GM19324 (cell line): ENCODE results near the gene AOX1.
"Not testable (repeated sequence)": the region's sequence is repeated elsewhere in the genome, so short reads cannot be mapped to it uniquely, and the experiment has no call there.

Experiments
- ATAC-seq: cut with Tn5 transposase; IDR thresholded peaks from one replicate; pipeline ENCODE4 v1.9.1; 2021; ENCODE audit warnings: mild to moderate bottlenecking, moderate library complexity; ENCODE audit not compliant: unreplicated experiment, low FRiP score

Gene AOX1

DNA sequence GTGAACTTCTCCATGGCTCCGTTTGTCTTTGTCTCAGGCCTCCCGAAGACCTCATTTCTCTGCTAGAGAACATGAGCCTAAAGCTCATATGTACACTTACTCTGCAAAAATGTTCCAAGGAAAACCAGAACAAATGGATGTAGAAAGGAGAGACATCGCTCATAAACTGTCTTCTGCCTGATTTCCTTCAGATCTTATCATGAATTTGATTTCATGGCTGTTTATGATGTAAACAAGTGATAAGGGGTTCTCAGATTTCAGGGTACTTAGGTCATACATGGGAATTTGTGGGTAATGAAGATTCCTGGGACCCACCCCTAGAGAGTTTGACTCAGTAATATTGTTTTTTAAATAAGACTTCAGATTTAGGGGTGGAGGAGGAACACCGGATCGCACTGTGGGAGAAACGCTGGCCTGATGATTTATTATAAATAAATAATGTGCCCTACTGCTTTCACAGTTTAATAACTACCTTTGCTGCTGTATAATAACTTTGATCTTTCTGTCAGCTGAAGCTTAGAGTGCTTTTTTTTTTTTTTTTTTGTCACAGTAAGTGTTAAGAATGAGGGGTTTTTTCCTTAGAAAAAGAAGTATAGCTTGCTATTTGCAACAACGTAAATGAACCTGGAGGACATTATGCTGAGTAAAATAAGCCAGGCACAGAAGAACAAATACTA is 14.9 kb downstream of the AOX1 start:
- no peak for ATAC-seq

- ATAC-seq = no peak
Observed at GRCh38 chr2:200602584-200602983, 16.8 kb downstream of the AOX1 start.

GRCh38 chr2:200603972-200604371 is 18.2 kb downstream of the AOX1 start:
- ATAC-seq = no peak

DNA sequence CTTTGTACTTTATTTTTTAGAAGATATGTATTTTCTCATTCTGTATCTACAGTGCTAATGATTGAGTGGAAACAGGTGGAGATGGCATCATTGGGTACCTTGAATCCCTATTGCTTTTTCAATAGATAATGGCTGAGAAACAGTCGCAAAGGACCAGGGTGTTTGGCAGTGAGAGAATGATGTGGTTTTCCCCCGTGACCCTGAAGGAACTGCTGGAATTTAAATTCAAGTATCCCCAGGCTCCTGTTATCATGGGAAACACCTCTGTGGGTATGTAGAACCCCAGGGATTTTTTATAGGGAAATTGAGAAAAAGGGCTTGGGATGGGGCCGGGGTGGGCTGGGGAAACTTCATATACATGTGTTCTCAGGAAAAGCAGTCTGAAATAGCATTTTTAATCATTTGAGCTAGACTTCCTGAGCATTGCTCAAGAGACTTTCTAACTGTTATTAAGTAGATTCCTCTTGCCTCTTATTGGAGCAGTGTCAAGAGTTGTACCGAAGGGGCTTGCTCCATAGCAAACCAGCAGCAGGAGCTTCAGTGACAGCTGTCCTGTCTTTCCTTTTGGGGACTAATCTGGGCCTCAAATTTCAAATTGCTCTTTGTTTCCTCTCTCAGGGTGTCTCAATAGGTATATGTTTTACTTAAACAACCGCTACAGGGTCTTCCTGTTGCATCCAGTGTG is 18.9 kb downstream of the AOX1 start:
- no peak for ATAC-seq

GRCh38 chr2:200608341-200609027 is 22.7 kb downstream of the AOX1 start:
- ATAC-seq = no peak

- ATAC-seq = no peak
Observed at GRCh38 chr2:200609028-200609614, 23.3 kb downstream of the AOX1 start.

DNA sequence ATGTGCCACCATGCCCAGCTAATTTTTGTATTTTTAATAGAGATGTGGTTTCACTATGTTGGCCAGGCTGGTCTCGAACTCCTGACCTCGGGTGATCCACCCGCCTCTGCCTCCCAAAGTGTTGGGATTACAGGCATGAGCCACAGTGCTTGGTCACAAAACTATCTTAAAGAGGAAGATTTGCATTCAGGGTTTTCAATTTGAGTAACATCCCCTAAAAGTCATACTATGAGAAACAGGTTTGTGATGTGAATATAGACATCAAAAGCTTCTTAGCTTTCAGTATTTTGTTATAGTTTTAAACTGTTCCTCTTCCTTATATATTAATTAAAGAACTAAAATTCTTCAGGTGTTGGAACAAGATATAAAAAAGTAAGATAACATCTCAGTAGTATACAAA is 24.4 kb downstream of the AOX1 start:
- not testable (repeated sequence) for ATAC-seq

- no peak for ATAC-seq
Observed at GRCh38 chr2:200613692-200614091, 27.9 kb downstream of the AOX1 start.

DNA sequence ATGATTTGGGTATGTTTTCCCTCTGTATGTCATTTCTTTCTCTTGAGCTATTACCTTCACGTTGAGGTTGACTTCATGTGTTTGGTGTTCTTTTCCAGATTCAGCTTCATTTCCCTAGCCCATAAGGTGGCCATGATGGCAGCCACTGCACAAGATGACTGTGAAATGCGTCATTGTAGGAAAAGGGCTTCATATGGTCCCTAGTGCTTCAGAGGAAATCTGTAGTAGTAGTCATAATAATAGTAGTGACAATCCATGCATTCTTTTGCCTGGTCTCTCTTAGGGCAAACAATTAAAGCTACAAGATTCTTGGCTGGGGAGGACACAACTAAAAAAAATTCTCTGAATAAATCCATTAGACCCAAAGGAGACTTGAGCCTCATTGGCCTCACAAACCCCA is 28.4 kb downstream of the AOX1 start:
- no peak for ATAC-seq

GRCh38 chr2:200615247-200615646 is 29.4 kb downstream of the AOX1 start:
- no peak for ATAC-seq

DNA sequence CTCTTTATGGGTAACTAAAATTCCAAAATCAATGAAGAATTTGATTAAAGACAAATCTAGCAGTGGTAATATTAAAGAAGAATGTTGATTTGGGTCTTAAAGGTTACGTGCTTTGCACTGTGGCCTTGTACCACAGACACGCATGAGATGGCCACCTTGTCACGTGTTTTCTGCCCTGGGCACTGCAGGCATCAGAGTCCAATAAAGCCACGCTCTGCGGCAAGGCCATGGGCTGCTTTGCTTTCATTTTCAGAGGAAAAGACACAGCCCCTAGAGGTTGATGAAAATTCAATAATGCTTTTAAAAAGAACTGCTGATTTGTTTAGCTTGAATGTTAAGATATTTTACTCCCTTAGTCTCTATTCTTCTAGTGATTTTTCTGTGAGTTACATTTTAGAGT is 30.4 kb downstream of the AOX1 start:
- no peak for ATAC-seq

DNA sequence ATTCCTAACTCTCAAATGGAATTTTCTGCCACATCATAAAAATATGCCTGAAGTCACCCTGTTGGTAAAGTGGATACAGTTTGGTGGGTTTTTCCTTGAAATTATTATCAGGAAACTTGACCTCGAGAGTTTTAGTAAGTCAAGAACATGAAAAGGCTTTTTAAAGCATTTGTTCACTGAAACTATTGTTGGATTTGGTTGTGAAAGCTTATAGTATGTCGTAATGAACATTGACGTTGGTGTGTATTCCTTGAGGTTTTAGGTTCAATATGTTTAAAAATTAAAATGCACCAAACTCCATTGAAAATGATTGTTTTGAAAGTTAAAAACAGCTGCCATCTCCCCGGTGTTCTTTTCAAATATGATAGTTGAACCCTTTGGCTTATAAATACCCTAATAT is 30.8 kb downstream of the AOX1 start:
- ATAC-seq = no peak

GRCh38 chr2:200617156-200618053 is 31.6 kb downstream of the AOX1 start:
- ATAC-seq = no peak

DNA sequence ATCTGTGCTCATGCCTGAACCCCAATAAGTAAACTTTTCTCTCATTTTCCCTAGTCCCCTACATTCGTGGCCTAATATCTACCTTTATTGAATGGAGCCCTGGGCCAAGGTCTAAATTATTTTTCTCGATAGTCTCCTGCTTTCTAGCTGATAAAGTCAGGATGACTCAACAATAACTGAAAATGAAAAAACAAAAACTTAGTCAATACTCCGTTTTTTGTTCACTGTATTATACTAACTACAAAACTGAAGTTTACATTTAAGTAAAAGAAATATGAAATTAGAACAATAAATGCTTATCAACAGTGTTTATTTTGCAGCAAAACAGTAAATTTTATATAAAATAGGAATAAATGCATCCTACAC is 32.2 kb downstream of the AOX1 start:
- no peak for ATAC-seq

DNA sequence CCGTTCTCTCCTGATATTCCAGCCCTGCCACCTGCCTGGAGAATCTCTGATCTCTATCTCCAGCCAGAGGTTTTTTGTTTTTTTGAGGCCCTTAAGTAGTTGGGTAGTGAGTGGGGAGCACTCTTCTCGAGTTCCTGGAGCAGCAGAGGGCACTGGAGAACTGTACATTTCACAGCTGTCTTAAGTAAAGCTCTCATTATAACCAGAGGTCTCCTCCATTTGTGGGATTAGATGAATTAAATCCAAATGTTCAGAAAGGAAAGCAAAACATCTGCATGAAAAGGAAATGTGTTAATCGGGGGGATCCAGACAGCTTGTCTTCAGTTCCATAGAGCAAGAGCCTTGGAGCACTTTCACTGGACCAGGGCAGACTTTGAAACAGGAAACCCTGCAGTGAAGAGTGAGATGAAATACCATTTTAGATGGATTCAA is 32.8 kb downstream of the AOX1 start:
- no peak for ATAC-seq

- no peak for ATAC-seq
Observed at GRCh38 chr2:200619279-200619678, 33.5 kb downstream of the AOX1 start.

GRCh38 chr2:200620606-200621390 is 35.0 kb downstream of the AOX1 start:
- no peak for ATAC-seq

DNA sequence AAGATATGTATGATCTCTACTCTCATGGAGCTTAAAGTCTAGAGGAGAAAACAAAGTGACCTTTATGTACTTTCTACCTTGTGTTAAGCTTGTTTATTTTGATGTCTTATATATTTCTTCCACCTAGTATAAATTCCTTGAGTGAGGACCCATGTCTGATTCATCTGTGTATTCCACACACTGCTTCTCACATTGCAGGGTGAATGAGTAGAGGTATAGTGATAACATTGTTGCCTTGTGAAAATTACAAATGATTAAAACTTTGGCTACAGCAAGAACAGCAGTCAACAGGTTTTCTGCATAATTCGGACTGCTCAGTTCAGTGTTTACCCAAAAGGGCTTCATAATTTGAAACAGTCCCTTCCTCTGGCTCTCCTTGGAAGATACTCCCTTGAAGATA is 36.3 kb downstream of the AOX1 start:
- ATAC-seq = no peak

DNA sequence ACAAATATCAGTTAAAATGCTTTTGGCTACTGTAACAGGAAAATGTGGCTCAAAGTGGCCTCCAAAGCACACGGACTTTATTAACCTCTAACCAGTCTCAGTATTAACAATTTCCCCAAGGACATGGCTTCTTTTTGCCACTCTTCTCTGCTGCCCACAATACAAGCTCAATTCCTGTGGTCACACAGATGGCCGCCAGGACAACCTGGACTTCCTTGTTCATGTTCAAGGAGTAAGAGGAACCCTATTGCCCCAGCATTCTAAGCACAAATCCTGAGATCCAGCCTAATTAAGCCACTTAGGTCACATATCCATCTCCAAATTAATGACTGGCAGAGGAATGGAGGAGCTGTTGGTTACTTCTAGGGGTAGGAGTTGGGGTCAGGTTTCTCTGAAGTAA is 38.2 kb downstream of the AOX1 start:
- ATAC-seq = no peak

GRCh38 chr2:200624658-200625057 is 38.8 kb downstream of the AOX1 start:
- ATAC-seq = no peak
